AG09309 (cell line): ENCODE results near the gene TMEM87B.

ENCODE experiments used
- DNase-seq: peaks from one replicate; pipeline ENCODE4 v3.0.0-alpha.2; 2010; ENCODE audit warnings: low read depth
- H3K4me3 ChIP-seq: 2 replicates; pipeline ENCODE4 v1.5.1; 2011; ENCODE audit warnings: mild to moderate bottlenecking, low read depth, low read length, moderate library complexity; ENCODE audit not compliant: control insufficient read depth
- CTCF ChIP-seq: IDR thresholded peaks from 2 replicates; pipeline ENCODE4 v1.5.1; 2011; ENCODE audit warnings: mild to moderate bottlenecking, low read depth, low read length, inconsistent platforms; ENCODE audit not compliant: insufficient read depth, control insufficient read depth; ENCODE audit errors: missing control alignments

Gene TMEM87B

GRCh38 chr2:112152476-112153178 is 97.6 kb downstream of the TMEM87B start:
- no peak for DNase-seq
- no peak for TF ChIP-seq CTCF
- no peak overlapping the region for H3K4me3 ChIP-seq

GRCh38 chr2:112153179-112153490 is 98.1 kb downstream of the TMEM87B start:
- no peak overlapping the region for H3K4me3 ChIP-seq
- DNase-seq = peak; percentile 93
- no peak for TF ChIP-seq CTCF

- H3K4me3 ChIP-seq = no peak overlapping the region
- DNase-seq = no peak
- no peak for TF ChIP-seq CTCF
Measured at GRCh38 chr2:112153501-112153900, 98.4 kb downstream of the TMEM87B start.

- H3K4me3 ChIP-seq = no peak overlapping the region
- TF ChIP-seq CTCF = no peak
- DNase-seq = no peak
Measured at GRCh38 chr2:112154246-112155117, 99.4 kb downstream of the TMEM87B start.

- H3K4me3 ChIP-seq = no peak overlapping the region
- no peak for TF ChIP-seq CTCF
- no peak for DNase-seq
Measured at GRCh38 chr2:112155331-112156151, 100.5 kb downstream of the TMEM87B start.

GRCh38 chr2:112156152-112156986 is 101.3 kb downstream of the TMEM87B start:
- no peak for TF ChIP-seq CTCF
- H3K4me3 ChIP-seq = no peak overlapping the region
- peak; percentile 74 for DNase-seq
